GM18505 (cell line): ENCODE data around the gene SMURF1.

Source experiments
- ATAC-seq: cut with Tn5 transposase; IDR thresholded peaks from one replicate; pipeline ENCODE4 v1.9.1; 2021; ENCODE audit not compliant: unreplicated experiment
- POLR2A ChIP-seq: IDR thresholded peaks from 4 replicates; pipeline ENCODE4 v1.6.1; 2011; ENCODE audit warnings: borderline replicate concordance; ENCODE audit not compliant: insufficient read depth, insufficient read length; ENCODE audit errors: extremely low read depth

SMURF1 gene

GRCh38 chr7:99135938-99136337, 8.0 kb downstream of the SMURF1 start:
- no peak for ATAC-seq
- no peak for TF ChIP-seq POLR2A

DNA sequence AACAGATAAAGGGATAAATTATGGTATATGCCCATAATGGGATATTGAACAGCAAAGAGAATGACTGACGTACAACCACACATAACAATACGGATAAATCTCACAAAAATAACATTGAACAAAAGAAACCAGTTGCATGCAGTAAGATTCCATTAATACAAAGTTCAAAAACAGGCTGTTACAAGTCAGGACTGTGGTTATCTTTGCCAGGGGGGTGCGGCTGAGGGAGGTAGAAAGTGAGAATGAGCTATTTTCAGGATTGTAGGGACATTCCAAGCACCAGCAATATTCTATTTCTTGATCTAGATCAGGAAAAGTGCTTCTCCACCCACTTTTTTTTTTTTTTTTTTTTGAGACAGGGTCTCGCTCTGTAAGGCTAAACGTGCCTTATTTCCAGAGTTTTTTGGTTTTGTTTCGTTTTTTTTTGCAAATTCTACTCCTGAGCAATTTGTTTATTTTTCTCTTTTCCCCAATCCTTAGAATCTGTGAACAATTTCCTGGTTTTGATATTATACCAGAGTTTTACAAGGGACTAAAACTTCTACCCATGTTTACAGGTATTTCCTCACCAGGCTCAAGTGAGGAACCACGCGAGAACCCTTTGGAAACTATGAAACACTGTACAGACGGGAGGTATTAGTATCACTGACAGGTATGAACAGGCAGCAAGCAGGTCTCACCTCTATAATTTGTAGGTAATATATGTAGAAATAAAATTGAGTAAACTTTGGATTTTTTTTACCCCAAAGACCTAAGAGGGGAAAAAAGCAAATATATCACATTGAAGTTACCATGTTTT, 9.9 kb downstream of the SMURF1 start:
- ATAC-seq, result no peak
- TF ChIP-seq POLR2A, result no peak

- no peak for ATAC-seq
- TF ChIP-seq POLR2A, result no peak
Observed at GRCh38 chr7:99132595-99133321, 11.2 kb downstream of the SMURF1 start.

GRCh38 chr7:99131290-99131689, 12.6 kb downstream of the SMURF1 start:
- ATAC-seq, result no peak
- no peak for TF ChIP-seq POLR2A

DNA sequence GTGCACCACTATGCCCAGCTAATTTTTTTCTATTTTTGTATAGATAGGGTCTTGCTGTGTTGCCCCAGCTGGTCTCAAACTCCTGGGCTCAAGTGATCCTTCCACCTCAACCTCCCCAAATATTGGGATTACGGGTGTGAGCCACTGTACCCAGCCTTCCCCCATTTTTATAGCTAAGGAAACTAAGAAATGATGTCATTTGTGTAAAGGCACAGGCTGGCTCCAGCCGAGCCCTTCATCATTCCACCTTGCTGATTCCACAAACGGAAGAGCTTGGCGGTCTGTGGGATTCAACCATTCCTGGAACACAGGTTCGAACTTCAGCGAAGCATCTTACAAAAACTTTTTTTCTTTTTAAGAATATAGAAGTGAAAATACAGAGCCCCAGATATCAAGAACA, 14.4 kb downstream of the SMURF1 start:
- no peak for TF ChIP-seq POLR2A
- ATAC-seq, result no peak

DNA sequence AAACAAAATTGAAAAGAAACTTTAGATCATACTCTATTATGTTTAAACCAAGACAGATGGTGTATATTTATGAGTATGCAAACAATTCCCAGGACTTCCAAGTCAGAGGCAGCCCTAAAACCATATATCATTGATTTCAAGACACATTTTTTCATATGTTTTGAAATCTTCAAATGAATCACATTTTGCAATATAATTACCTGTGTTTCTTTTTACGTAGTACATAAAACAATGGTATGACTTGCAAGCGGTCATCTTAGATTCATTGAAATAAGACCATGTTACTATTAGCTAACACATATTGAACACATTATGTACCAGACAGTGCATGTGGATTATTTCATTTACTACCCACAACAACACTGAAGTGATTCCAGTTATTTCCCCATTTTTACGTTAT, 14.9 kb downstream of the SMURF1 start:
- no peak for TF ChIP-seq POLR2A
- ATAC-seq, result no peak

GRCh38 chr7:99128076-99128950, 15.6 kb downstream of the SMURF1 start:
- ATAC-seq, result no peak
- TF ChIP-seq POLR2A, result no peak

GRCh38 chr7:99127636-99128035, 16.3 kb downstream of the SMURF1 start:
- no peak for TF ChIP-seq POLR2A
- ATAC-seq, result no peak

GRCh38 chr7:99126921-99127553, 16.9 kb downstream of the SMURF1 start:
- no peak for TF ChIP-seq POLR2A
- ATAC-seq, result no peak

- TF ChIP-seq POLR2A, result no peak
- ATAC-seq, result no peak
Observed at GRCh38 chr7:99125505-99125865, 18.4 kb downstream of the SMURF1 start.

GRCh38 chr7:99124751-99125504, 19.0 kb downstream of the SMURF1 start:
- ATAC-seq, result no peak
- no peak for TF ChIP-seq POLR2A

DNA sequence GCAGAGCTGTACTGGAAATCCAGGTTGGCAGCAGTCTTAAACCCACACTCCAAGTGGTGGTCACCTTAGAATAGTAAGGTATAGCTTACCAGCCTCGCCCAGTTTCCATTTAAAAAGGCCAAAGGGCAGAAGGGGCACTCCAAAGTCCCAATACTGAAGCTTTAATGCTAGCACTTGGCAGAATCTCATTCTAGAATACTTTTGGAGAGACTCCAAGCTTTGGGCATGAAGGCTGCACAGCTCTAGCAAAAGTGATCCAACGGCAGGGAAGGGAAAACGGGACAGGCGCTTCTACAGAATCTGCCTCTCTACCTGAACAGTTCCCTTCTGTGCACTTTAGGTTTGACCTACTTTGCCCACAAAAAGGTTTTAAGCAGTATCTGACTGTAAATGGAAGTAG, 19.7 kb downstream of the SMURF1 start:
- no peak for ATAC-seq
- TF ChIP-seq POLR2A, result no peak
